Epithelial cell of esophagus (primary cell): ENCODE data around the gene PACS1.
"Not testable (repeated sequence)": the region's sequence is repeated elsewhere in the genome, so short reads cannot be mapped to it uniquely, and the experiment has no call there.

Experiments
- DNase-seq: peaks from one replicate; pipeline ENCODE4 v3.0.0; 2010; ENCODE audit warnings: low read depth
- H3K4me3 ChIP-seq: 2 replicates; pipeline ENCODE4 v1.5.1; 2011; ENCODE audit warnings: mild to moderate bottlenecking, low read length, control low read depth
- TF ChIP-seq, protein P1 (sequence below): IDR thresholded peaks from 2 replicates; pipeline ENCODE4 v1.5.1; 2011; ENCODE audit warnings: low read depth, mild to moderate bottlenecking, low read length, control low read depth, inconsistent platforms; ENCODE audit not compliant: insufficient read depth; ENCODE audit errors: missing control alignments

The PACS1 gene

DNA sequence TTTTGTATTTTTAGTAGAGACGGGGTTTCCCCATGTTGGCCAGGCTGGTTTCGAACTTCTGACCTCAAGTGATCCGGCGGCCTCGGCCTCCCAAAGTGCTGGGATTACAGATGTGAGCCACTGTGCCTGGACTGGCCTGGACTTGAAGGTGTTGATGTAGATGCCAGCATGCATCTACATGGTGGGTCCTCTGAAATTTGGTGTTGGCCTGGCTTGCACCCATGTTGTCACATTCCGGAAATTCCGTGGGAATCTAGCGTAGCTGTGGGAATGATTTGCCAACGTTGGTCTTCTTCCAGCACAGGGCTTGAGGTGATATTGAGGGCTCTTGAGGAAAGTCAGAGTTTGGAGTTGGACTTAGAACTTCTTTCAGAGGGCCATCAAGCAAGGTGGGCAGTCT lies 6.5 kb downstream of the PACS1 start:
- no peak for DNase-seq
- H3K4me3 ChIP-seq: no peak overlapping the region
- TF ChIP-seq, protein P1, sequence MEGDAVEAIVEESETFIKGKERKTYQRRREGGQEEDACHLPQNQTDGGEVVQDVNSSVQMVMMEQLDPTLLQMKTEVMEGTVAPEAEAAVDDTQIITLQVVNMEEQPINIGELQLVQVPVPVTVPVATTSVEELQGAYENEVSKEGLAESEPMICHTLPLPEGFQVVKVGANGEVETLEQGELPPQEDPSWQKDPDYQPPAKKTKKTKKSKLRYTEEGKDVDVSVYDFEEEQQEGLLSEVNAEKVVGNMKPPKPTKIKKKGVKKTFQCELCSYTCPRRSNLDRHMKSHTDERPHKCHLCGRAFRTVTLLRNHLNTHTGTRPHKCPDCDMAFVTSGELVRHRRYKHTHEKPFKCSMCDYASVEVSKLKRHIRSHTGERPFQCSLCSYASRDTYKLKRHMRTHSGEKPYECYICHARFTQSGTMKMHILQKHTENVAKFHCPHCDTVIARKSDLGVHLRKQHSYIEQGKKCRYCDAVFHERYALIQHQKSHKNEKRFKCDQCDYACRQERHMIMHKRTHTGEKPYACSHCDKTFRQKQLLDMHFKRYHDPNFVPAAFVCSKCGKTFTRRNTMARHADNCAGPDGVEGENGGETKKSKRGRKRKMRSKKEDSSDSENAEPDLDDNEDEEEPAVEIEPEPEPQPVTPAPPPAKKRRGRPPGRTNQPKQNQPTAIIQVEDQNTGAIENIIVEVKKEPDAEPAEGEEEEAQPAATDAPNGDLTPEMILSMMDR: no peak

DNA sequence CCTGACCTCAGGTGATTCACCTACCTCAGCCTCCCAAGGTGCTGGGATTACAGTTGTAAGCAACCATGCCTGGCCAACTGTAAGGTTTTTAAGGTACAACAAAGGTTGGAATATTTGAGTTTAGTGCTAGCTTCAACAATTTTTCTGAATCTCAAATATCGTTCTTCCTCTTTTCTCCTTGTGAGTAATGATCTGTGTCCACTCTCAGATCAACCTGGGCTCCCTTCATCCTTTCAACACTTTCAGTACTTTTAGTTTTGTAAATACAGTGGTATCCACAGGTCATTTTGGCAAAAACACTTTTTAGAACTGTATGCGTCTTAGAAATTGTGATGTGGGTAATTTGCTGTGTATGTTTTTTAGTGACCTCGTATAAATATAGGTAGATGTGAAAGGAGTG lies 7.9 kb downstream of the PACS1 start:
- no peak for DNase-seq
- H3K4me3 ChIP-seq: no peak overlapping the region
- TF ChIP-seq, protein P1: no peak

DNA sequence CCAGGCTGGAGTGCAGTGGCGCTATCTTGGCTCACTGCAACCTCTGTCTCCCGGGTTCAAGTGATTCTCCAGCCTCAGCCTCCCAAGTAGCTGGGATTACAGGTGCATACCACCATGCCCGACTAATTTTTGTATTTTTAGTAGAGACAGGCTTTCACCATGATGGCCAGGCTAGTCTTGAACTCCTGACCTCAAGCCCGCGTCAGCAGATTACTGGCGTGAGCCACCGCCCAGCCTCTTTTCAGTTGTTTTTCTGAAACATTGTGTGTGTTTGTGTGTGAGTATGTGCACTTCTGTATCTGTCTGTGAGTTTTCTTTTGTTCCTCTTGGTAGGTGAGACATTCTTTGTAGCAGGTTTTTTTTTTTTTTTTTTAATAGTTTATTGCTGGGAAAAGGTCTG lies 8.9 kb downstream of the PACS1 start:
- H3K4me3 ChIP-seq, DNase-seq: not testable (repeated sequence)

DNA sequence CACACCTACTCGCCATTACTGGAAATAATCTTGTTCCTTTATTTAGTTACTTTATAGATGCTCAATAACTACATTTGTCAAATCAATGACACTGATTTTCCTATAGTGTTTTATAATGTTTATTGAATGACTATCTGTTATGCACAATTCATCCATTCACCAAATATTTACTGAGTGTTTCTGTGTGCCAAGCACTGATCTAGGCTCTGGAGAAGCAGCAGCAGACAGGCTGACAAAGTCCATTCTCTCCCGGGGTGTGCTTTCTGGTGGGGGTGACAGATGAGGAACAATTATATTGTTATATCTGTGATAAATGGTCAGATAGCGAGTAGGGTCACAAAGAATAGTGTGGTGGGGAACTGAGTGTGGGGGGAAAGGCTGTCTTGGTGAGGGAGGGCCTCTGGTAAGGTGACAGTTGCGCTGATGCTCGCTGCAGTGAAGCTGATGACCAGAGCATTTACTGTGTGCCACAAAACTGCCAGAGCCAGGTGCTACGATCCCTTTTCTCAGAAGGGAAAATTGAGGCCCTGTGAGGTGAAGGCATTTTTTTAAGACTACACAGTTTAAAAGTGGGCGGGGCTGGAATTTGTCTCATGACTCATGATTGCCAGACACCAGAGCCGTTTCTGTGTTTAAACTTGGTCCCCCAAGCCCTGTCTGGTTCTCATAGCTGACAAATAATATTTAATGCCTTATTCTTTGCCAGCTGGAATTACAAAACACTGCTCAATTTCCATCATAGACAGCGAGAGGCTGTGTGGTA lies 10.2 kb downstream of the PACS1 start:
- H3K4me3 ChIP-seq: no peak overlapping the region
- TF ChIP-seq, protein P1: no peak
- DNase-seq: peak; percentile 85

DNA sequence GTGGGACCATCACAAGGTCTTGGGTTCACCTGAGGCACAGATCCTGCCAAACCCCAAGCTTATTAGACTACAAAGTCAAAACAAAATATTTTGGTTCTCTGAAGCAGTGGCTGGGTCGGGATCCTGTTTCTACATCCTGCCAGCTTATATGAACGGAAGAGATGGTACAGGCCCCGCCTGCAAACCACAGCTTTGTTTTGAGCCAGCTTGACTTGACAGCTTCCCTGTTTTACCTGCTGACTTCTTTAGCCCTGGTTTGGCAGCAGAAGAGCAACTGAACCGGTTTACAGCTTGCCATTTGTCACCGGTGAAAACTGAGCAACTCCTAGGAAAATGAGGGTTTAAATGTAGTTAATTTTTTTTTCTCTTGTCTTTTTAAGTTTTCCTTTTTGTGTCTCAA lies 11.4 kb downstream of the PACS1 start:
- TF ChIP-seq, protein P1: no peak
- peak overlapping the region; percentile 14 for H3K4me3 ChIP-seq
- DNase-seq: peak; percentile 95

DNA sequence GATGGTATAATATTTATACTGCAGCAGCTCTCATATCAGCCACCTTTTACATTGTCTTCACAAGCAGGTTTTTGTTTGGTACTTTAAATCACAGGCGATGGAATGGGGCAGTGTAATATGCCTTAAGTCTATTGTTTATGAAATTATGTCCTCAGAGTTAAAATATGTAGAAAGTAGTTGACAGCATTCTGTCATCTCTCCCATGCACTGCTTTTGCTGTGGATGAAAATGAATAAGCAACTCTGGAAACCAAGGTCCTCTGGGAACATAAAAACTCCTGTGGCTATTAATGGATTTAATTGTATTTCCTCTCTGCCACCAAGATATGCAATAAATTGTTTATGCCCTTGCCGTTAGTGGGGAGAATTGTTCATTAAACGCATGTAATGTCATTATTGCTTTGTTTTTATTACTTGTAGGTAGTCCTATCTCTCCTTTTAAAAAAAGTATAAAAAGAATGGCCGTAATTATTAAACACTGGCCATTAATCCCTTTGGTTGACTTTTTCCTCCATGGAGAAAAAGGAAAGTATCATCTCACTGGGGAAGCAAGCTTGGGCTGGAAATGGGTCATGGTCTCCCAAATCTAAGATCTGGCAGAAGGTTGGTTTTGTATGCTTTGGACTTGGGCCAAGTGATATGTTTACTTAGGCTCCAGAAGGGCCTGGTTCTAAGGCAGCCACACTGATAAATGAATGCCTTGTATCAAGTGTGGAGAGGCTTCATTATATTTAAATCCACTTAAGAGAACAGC lies 13.1 kb downstream of the PACS1 start:
- no peak overlapping the region for H3K4me3 ChIP-seq
- TF ChIP-seq, protein P1: no peak
- peak; percentile 22 for DNase-seq

DNA sequence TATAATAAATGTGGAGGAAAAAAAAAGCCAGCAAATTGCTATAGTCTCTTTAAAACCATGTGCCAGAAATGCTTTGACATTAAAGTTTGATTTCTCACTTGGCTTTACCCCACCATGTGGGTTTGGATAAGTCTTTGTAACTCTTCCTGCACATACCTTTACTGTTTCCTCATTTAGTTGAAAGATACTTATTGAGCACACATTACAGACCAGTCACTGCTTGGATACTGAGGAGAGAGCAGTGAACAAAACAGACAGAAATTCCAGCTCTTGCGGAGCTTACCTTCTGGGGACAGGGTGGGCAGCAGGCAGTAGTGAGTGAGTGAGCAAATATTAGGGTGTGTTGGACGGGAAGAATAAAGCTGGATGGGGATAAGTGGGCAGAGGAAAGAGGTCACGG lies 13.7 kb downstream of the PACS1 start:
- DNase-seq: no peak
- TF ChIP-seq, protein P1: no peak
- H3K4me3 ChIP-seq: no peak overlapping the region
